Right ventricle myocardium superior (tissue), 1 donor: Measurements from ENCODE around the gene SETBP1. TPM values are rescaled to one million over a fixed set of nuclear protein-coding genes. Genes with fewer than 3 reads are reported as not detected.

Experiments used
- ATAC-seq: fragments of 200-7000 bp; cut with Tn5 transposase; one replicate; pipeline ENCODE4 v1.9.1; 2020; ENCODE audit warnings: mild to moderate bottlenecking; ENCODE audit not compliant: poor library complexity
- DNase-seq: peaks from one replicate; pipeline ENCODE4 v3.0.0-alpha.2; 2020
- intact Hi-C: fragments of 100-400 bp; cut with DNase I; formaldehyde crosslinking; loops from one replicate; pipeline ENCODE4 v1.11.2; 2022
- total RNA-seq: library from RNA; stranded (reverse); fragmentation: NEBNext Ultra II Directional; extraction: Animal tissue kit (Norgen Biotek cat#: 25700); gene quantifications from one replicate; pipeline ENCODE4 v1.2.1, GENCODE V29; 2021
- donor health status: DM: no; HTN: yes; CAD: no; lungs with severe emphysema.

The SETBP1 gene
- total RNA-seq, 1 donor from 2014 or later: 6.3 TPM

DNA sequence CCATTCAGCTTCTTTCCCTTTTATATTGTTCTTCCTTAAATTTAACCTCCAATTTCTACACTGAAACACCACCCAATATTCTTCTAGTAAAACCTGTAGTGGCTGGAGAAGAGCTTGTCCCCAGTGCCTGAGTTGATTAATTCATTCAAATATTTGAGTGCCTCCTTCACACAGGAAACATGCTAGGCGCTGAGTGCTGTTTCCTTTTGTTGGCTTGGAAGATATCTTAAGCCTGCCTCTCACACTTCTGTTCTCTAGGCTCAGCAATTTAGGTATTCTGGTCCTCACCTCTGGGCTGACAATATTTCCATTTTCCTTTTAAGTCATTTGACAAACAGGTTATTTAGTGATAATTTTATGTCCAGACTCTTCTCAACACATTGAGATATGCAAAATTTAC, 185.4 kb downstream of the SETBP1 start:
- no peak for DNase-seq
- intact Hi-C loops: no loop called here

DNA sequence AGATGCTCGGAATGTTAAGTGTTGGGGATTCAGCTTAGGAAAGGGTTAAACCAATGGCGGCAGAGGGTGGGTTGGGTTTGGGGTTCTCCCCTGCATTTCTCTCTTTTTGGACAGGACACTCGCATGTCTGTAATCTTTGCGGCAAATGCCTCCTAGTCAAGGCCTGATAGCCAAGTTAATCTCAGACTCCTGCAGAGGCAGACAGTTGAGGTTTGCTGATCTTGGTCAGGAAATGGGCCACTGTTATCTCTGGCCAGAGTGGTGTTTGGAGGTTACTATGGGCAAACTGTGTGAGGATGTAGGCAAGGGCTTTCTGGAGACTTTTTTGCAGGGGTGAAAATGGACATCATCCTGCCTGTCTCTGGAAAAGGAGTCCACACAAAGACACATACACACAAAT, 188.8 kb downstream of the SETBP1 start:
- ATAC-seq: no peak
- no peak for DNase-seq
- intact Hi-C loops: no loop called here

More for the DNA sequence above, 185.4 kb downstream of the SETBP1 start:
- ATAC-seq: no peak

DNA sequence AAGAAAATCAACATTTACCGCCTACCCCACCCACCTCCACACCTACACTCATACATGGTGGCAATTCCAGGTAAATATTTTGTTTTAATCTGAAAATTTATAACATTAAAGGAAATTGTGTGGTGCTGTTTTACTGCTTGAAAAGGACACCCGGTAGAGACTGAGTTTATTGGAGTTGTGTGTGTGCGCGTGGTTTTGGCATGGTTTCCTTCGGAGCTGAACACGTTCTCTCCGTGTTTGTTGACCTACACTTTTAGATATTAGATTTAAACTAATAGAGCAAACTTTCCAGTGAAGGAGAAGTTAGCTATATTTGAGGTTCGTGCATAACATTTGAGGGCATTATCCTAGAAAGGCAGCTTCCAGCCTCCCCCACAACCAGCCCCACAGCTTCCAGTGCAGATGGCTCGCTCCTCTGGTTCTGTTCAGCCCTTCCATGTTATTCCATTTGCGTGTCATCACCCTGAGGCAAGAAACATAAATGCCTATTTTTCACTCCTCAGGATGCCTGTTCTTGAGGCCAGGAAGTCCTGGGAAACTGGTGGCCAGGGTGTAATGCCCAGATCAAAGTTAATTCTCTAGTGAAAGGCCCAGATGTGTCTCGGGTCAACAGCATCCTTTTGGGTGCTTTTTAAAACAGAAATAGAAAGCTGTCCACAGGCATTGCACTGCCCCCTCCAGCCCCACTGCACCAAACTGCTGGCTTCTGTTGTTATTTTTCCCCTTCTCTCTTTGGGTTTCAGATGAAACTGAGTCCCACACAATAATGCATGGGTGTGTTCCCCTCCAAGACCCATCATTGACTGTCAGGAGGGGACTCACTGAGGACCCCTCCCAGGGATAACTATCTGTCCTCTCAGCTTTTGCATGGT, 190.2 kb downstream of the SETBP1 start:
- intact Hi-C loops: no loop called here
- ATAC-seq: no peak

GRCh38 chr18:44871771-44872170, 191.1 kb downstream of the SETBP1 start:
- intact Hi-C loops: no loop called here
- ATAC-seq: no peak
- no peak for DNase-seq

More for the DNA sequence above, 190.2 kb downstream of the SETBP1 start:
- DNase-seq: no peak

DNA sequence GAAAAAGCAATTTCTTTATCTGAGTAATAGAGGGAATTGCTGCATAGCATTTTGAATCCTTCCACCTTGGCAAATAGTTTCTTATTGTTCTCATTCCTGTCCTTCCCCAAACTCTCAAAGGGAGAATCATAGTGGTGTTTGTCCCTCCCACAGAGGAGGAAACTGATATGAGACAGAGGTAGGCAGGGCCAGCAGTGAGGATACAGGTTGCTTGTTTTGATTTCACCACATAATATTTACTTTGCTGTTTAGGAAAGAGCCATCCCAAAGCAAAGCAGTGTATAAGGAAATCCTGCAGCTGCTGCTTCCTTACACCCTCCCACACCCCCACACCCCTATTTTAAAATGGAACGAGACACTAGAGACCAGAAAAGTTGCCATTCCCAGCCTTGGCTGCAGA, 195.3 kb downstream of the SETBP1 start:
- ATAC-seq (no peak), DNase-seq (no peak)
- intact Hi-C loops: no loop called here

- intact Hi-C loops: no loop called here
- ATAC-seq: no peak
- DNase-seq: no peak
These were observed 196.1 kb downstream of the SETBP1 start for GRCh38 chr18:44876755-44877154.

DNA sequence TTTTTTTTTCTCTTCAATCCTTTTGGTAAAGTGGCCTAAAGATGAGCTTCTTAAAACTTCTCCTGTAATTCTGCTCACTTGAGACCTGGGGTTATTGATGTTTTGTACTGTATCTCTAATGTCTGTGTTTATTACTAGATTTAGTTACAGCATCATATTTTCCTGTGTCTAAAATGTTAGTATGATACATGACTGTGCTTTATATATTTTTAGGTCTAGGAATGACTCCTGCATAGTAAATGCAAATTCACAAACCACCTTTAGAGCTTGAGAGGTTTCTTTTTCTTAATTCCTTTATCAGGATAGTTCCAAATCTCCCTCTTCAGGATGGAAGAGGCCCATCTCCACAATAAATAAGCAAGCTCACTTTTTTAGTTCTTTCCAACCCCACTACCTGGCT, 197.6 kb downstream of the SETBP1 start:
- intact Hi-C loops: no loop called here
- DNase-seq: no peak
- no peak for ATAC-seq

- DNase-seq: no peak
- peak; percentile 25 for ATAC-seq
- intact Hi-C loops: no loop called here
These were observed 199.5 kb downstream of the SETBP1 start for GRCh38 chr18:44880170-44880569.

DNA sequence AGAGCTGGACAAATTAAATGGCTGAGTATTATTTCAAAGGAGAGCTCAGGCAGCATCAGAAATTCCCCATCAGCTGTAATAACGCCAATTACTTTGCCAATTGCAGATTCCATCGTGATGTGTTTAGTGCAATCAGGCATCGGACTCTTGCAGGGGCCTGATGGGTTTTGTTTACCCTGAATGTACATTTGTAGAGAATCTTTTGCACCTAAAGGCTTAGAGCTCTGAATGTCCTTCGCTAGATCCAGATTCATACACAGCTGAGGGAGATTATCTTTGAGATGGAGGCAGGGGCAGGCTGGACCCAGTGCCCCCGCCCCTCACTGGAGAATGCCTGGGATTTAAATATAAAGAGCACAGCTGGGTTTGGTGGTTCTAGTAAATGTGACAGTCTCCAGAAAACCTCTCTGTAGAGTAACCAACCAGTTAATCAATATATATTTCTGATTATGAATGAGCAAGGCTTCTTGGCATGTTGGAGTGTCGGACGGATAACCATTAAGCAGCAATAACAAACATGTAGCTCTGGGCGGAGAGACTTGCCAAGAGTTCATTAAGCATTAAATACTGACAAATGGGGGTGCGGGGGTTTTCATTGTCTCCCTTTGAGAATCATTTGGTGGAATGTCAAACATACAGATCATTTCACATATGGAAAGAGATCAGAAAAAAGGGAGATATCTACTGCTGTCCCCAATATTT, 200.9 kb downstream of the SETBP1 start:
- DNase-seq (no peak), ATAC-seq (no peak)
- intact Hi-C loops: no loop called here

DNA sequence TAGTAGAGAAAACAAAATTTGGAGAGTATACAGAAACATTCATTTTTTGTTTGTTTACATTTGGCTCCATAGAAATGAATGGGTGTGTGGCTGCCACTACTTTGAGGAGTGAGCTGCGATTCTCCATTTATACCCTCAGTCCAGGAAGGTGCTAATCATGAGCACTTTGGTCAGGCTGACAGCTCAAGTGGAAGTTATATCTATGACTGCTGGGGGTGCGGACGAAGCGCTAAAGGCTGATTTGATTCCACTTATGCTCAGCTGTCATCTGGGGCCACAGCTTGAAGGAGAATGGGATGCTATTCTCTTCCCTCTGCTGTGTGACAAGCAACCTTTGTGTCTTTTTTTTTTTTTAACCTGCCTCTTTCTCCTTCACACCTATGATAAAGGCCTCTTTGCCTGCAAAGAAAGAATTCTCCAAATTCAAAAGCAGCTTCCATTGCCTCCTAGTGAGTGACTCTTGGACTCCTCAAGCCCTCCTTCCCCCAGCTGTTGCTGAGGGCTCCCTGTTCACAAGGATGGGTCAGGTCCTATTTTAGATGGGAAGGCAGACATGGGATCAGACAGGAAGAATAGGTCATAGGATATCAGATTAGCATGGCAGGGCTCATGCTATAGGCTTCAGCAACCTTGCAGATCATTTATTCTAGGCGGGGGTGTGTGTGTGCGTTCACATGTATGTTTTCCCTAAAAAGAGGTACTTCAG, 201.6 kb downstream of the SETBP1 start:
- intact Hi-C loops: no loop called here
- peak; percentile 97 for ATAC-seq

DNA sequence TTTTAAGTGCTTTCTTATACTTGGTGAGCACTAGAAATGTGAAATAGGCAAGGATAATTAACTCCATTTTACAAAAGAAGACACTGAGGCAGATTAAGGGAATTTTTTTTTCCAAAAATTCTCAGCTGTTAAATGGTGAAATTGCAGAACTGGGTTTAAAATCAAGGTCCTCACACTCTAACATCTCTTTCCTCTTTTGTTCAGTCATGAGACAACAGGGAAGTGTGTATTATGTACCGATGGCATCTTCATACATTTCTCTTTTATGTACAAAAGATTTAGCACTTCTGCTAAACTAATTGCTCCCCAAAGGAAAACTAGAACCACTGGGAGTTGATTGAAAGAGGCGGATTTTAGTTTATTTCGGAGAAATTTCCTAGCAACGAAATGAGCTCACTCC, 203.0 kb downstream of the SETBP1 start:
- intact Hi-C loops: no loop called here
- DNase-seq (no peak), ATAC-seq (no peak)

More for the DNA sequence above, 201.6 kb downstream of the SETBP1 start:
- DNase-seq: peak; percentile 53

GRCh38 chr18:44884431-44884830, 203.7 kb downstream of the SETBP1 start:
- intact Hi-C loops: no loop called here
- DNase-seq (no peak), ATAC-seq (no peak)

- DNase-seq: no peak
- no peak for ATAC-seq
- intact Hi-C loops: no loop called here
These were observed 204.8 kb downstream of the SETBP1 start for GRCh38 chr18:44885507-44885906.

DNA sequence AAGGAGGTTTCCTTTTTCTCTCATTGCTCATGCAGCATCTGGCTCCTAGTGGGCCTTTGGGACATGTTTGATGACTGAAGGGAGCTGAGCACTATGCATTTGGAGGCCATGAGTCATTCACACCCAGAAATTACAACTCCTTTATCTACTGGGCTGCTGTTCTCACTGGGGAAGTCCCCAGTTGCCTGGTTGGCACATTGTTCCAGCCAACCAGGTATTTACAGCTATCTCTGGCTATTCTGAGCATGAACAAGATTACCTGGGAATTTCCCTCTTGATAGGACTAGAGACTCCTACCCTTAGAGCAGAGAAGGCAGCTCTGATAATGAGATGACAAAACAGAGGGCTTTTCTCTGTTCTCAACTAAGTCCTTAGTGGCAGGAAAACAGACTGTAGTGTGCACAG, 206.5 kb downstream of the SETBP1 start:
- ATAC-seq (peak; percentile 80), DNase-seq (no peak)
- intact Hi-C loops: no loop called here

- DNase-seq (no peak), ATAC-seq (no peak)
- intact Hi-C loops: no loop called here
These were observed 208.4 kb downstream of the SETBP1 start for GRCh38 chr18:44889111-44889510.

DNA sequence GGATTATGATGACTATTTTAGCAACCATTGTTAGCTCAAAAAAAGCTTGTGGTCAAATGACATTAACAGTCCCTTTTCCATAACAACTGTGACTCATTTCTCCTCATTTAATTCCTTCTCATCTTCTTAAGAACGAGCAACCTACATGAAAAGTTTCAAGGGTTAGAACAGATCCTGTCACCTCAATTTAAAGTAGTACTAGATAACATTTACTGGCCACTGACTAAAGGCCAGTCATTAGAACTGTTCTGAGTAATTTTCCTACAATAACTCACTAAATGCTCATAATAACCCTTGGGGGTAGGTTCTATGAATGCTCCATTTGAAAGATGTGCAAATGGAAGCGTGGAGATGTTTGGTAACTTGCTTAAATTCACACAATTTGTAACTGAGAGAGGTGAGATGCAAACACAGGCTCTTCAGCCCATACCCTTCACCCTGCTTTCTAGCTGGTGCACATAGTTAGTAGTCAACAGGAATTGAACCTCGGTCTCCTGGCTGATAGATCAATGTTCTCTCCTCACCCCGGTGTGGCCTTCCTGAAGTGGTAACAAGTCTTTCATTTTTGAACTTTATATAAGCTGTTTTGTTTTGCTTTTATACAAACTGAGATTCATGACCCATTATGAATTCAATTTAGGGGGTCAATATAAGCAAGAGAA, 212.5 kb downstream of the SETBP1 start:
- DNase-seq (no peak), ATAC-seq (no peak)
- intact Hi-C loops: loop anchor here (10.0 kb wide), 2 partner anchors 208 to 318 kb away; partner anchors contain the start of gene SETBP1

DNA sequence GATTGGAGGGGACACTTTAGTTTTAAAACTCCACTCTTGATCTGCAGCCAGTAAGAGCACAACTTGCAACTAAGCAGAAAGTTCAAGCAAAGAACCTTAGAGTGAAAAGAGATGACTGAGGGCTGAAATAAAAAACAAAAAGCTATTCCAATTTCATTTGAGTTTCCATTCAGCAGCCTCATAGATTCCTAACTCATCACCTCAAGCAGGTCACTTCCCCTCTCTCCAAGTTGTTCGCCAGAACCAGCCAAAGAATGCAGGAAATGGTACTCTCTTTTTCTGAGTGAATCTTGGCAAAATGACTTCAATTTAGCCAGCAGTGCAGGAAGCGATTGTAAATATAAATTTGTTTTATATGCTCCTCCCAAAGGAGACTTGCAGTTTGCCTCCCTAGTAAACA, 213.3 kb downstream of the SETBP1 start:
- DNase-seq: no peak
- no peak for ATAC-seq
- intact Hi-C loops: loop anchor here (10.0 kb wide), 2 partner anchors 209 to 319 kb away; partner anchors contain the start of gene SETBP1

DNA sequence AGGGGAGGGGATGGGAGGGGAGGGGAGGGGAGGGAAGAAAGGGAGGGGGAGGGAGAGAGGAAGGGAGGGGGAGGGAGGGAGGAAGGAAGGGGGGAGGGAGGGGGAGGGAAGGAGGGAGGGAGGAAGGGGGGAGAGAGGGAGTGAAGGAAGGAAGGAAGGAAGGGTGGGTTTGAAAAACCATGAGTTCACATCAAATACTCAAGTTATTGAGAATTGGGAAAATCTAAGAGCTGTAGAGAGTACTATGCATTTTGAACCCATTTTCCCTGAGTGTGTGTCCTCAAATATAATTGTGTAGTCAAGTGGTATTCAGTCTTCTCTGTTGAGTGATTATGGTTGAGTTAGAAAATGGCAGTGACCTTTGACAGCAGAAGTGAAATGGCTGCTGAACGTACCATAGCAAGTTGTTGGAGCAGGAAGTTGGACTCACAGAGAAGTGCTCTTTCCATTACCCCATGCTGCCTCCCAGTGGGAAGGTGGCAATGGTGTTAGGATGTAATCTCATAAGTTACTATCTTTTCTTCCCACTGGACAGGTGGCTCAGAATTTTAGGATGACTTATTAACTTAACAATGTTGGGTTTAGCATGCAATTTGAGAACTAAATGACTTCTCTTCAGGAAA, 214.6 kb downstream of the SETBP1 start:
- ATAC-seq: peak; percentile 83
- intact Hi-C loops: loop anchor here (10.0 kb wide), 2 partner anchors 210 to 320 kb away; partner anchors contain the start of gene SETBP1

More for the DNA sequence above, 214.6 kb downstream of the SETBP1 start:
- DNase-seq: peak; percentile 46
